Calu3 (cell line): ENCODE results near the gene MTG2. TPM values are rescaled to one million over a fixed set of nuclear protein-coding genes. Genes with fewer than 3 reads are reported as not detected.

Experiments
- BruUV-seq: library from RNA; stranded (reverse); fragments of 400-500 nt; replicated peaks from 2 replicates; lab custom pipeline; 2021; lab: Mats Ljungman, UMichigan
- CTCF ChIA-PET: fragments of 300-600 bp; sonication (Branson Sonifier 250); formaldehyde crosslinking; loops from one replicate; lab custom pipeline; 2022; ENCODE audit warnings: antibody characterized with exemption; lab: Charles Lee
- DNase-seq: peaks from one replicate; pipeline ENCODE4 v3.0.0; 2022
- H3K27ac Mint-ChIP-seq: one replicate; pipeline ENCODE4 v1.8.0; 2022; ENCODE audit warnings: mixed read lengths; ENCODE audit not compliant: unreplicated experiment
- H3K27me3 Mint-ChIP-seq: one replicate; pipeline ENCODE4 v1.8.0; 2022; ENCODE audit warnings: mixed read lengths; ENCODE audit not compliant: unreplicated experiment
- H3K36me3 Mint-ChIP-seq: one replicate; pipeline ENCODE4 v1.8.0; 2022; ENCODE audit warnings: mild to moderate bottlenecking, moderate library complexity, mixed read lengths; ENCODE audit not compliant: insufficient read depth, unreplicated experiment
- H3K4me1 Mint-ChIP-seq: one replicate; pipeline ENCODE4 v1.8.0; 2022; ENCODE audit warnings: mild to moderate bottlenecking, low read depth, mixed read lengths; ENCODE audit not compliant: unreplicated experiment
- H3K4me3 Mint-ChIP-seq: one replicate; pipeline ENCODE4 v1.8.0; 2022; ENCODE audit warnings: mild to moderate bottlenecking, low read depth, moderate library complexity, mixed read lengths; ENCODE audit not compliant: unreplicated experiment
- H3K9me3 Mint-ChIP-seq: one replicate; pipeline ENCODE4 v1.8.0; 2022; ENCODE audit warnings: low read depth, mixed read lengths; ENCODE audit not compliant: unreplicated experiment
- CTCF ChIP-seq: fragments of 200-600 bp; IDR thresholded peaks from one replicate; pipeline ENCODE4 v1.8.0; 2022; ENCODE audit warnings: antibody characterized with exemption; ENCODE audit not compliant: unreplicated experiment
- intact Hi-C: fragments of 100-400 bp; cut with micrococcal nuclease; formaldehyde crosslinking; loops from one replicate; pipeline ENCODE4 v1.10.0; 2022; ENCODE audit not compliant: unreplicated experiment
- total RNA-seq: library from RNA; stranded (reverse); gene quantifications from 2 replicates; pipeline ENCODE4 v1.2.3, GENCODE V29; 2022

Gene MTG2
- total RNA-seq, 1 experiment from 2014 or later, result 87.9 TPM

GRCh38 chr20:62202083-62202395 lies 19.2 kb downstream of the MTG2 start:
- TF ChIP-seq CTCF, result no peak
- CTCF ChIA-PET, result no interaction called here
- no TSS peak for BruUV-seq
- Mint-ChIP-seq H3K36me3 (peaks cover 80% of the 10 kb centered on the region), H3K4me1 (no peaks in the 10 kb centered on the region), H3K27me3 (no peaks in the 10 kb centered on the region), H3K9me3 (no peaks in the 10 kb centered on the region), H3K4me3 (no peak overlapping the region), H3K27ac (no peak overlapping the region)
- DNase-seq, result no peak
- intact Hi-C loops, result no loop called here

GRCh38 chr20:62202676-62203377 lies 20.0 kb downstream of the MTG2 start:
- CTCF ChIA-PET, result no interaction called here
- TF ChIP-seq CTCF, result no peak
- intact Hi-C loops, result no loop called here
- Mint-ChIP-seq H3K27me3 (no peaks in the 10 kb centered on the region), H3K9me3 (no peaks in the 10 kb centered on the region), H3K36me3 (peaks cover 83% of the 10 kb centered on the region), H3K4me1 (no peaks in the 10 kb centered on the region), H3K4me3 (no peak overlapping the region), H3K27ac (no peak overlapping the region)
- DNase-seq, result no peak
- BruUV-seq, result TSS peak; percentile 46

- intact Hi-C loops, result no loop called here
- DNase-seq, result no peak
- Mint-ChIP-seq H3K27ac (no peak overlapping the region), H3K36me3 (peaks cover 80% of the 10 kb centered on the region), H3K4me3 (no peak overlapping the region), H3K4me1 (no peaks in the 10 kb centered on the region), H3K27me3 (peaks cover 2% of the 10 kb centered on the region), H3K9me3 (no peaks in the 10 kb centered on the region)
- TF ChIP-seq CTCF, result no peak
- CTCF ChIA-PET, result no interaction called here
- no TSS peak for BruUV-seq
Observed at GRCh38 chr20:62203378-62204030, 20.7 kb downstream of the MTG2 start.

DNA sequence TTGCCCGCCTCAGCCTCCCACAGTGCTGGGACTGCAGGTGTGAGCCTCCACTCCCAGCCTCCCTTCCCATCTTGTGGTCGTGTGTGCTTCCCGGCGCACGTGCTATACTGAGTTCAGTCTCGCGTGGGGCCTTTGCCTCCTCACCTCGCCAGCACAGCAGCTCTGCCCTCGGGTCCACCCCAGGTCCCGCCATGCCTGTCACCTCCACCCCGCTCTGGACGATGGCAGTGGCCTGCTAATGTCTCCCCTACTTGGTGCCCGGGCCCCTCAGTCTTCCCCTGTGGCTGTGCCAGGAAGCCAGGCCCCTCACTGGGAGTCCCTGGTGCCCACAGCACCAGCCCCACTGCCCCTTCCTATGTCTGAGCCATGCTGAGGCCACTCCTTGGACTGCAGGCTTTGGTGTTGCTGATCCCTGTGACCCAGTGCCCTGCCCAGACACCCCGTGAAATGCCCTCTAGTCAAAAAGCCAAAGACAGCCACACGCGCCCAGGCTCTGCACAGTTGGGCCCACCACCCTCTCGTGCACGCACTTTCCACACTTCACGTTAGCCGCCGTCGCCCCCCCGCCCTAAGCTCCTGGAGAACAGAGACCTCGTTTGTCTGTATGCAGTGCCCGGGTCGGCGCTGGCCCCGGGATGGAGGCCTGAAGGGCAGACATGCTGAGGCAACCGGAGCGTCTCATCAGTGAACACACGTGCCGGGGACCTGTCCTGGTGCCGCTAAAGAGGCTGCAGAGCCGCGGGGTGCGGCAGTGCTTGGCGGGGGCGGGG lies 23.0 kb downstream of the MTG2 start:
- Mint-ChIP-seq H3K9me3 (no peaks in the 10 kb centered on the region), H3K27ac (no peak overlapping the region), H3K27me3 (peaks cover 23% of the 10 kb centered on the region), H3K4me3 (no peak overlapping the region), H3K4me1 (peaks cover 5% of the 10 kb centered on the region), H3K36me3 (peaks cover 61% of the 10 kb centered on the region)
- no peak for TF ChIP-seq CTCF
- BruUV-seq, result no TSS peak
- DNase-seq, result no peak
- intact Hi-C loops, result no loop called here
- CTCF ChIA-PET, result no interaction called here
